Right ventricle myocardium superior (tissue), 1 donor: Measurements from ENCODE around the gene OR10G7. TPM values are rescaled to one million over a fixed set of nuclear protein-coding genes. Genes with fewer than 3 reads are reported as not detected.
A peak's percentile ranks its signal among the peaks of the same experiment; 100 is the strongest.

Experiments
- ATAC-seq: fragments of 200-7000 bp; cut with Tn5 transposase; one replicate; pipeline ENCODE4 v1.9.1; 2020; ENCODE audit warnings: mild to moderate bottlenecking; ENCODE audit not compliant: poor library complexity
- DNase-seq: peaks from one replicate; pipeline ENCODE4 v3.0.0-alpha.2; 2020
- intact Hi-C: fragments of 100-400 bp; cut with DNase I; formaldehyde crosslinking; loops from one replicate; pipeline ENCODE4 v1.11.2; 2022
- long read RNA-seq: library from polyadenylated mRNA; unstranded; transcript quantifications from one replicate; pipeline ENCODE4 v2.0.0, GENCODE V29; 2021
- total RNA-seq: library from RNA; stranded (reverse); fragmentation: NEBNext Ultra II Directional; extraction: Animal tissue kit (Norgen Biotek cat#: 25700); gene quantifications from one replicate; pipeline ENCODE4 v1.2.1, GENCODE V29; 2021
- donor health status: DM: no; HTN: yes; CAD: no; lungs with severe emphysema.

OR10G7 gene
- total RNA-seq: not detected
- long read RNA-seq: 0 reads

GRCh38 chr11:124041254-124041653, at the start of gene OR10G7:
TSS of gene OR10G7 (minus strand) at chr11:124041325. CDS start at chr11:124039001, 2,324 bp downstream.
- no peak for DNase-seq
- ATAC-seq: no peak
- intact Hi-C loops: no loop called here

- DNase-seq (no peak), ATAC-seq (no peak)
- intact Hi-C loops: no loop called here
Measured at GRCh38 chr11:124085997-124086846, 45.1 kb upstream of the OR10G7 start.

- no peak for ATAC-seq
- intact Hi-C loops: no loop called here
- DNase-seq: no peak
Measured at GRCh38 chr11:124085583-124085982, 44.5 kb upstream of the OR10G7 start.

- intact Hi-C loops: no loop called here
- DNase-seq: no peak
- no peak for ATAC-seq
Measured at GRCh38 chr11:124082371-124082770, 41.2 kb upstream of the OR10G7 start.

GRCh38 chr11:124081483-124081882, 40.4 kb upstream of the OR10G7 start:
- DNase-seq (no peak), ATAC-seq (no peak)
- intact Hi-C loops: no loop called here

- DNase-seq: no peak
- ATAC-seq: no peak
- intact Hi-C loops: no loop called here
Measured at GRCh38 chr11:124080327-124081001, 39.3 kb upstream of the OR10G7 start.

GRCh38 chr11:124079631-124080326, 38.7 kb upstream of the OR10G7 start:
- intact Hi-C loops: loop anchor here (10.0 kb wide), 1 partner anchor 505 kb away; no protein-coding TSS in a partner anchor
- ATAC-seq: peak; percentile 34
- no peak for DNase-seq

- intact Hi-C loops: loop anchor here (10.0 kb wide), 1 partner anchor 506 kb away; no protein-coding TSS in a partner anchor
- ATAC-seq: no peak
- DNase-seq: no peak
Measured at GRCh38 chr11:124078591-124078990, 37.5 kb upstream of the OR10G7 start.

GRCh38 chr11:124077266-124077665, 36.1 kb upstream of the OR10G7 start:
- DNase-seq (no peak), ATAC-seq (no peak)
- intact Hi-C loops: loop anchor here (10.0 kb wide), 1 partner anchor 508 kb away; no protein-coding TSS in a partner anchor

- peak; percentile 41 for DNase-seq
- intact Hi-C loops: loop anchor here (10.0 kb wide), 1 partner anchor 509 kb away; no protein-coding TSS in a partner anchor
Measured at GRCh38 chr11:124075841-124076651, 34.9 kb upstream of the OR10G7 start.

GRCh38 chr11:124075492-124075840, 34.3 kb upstream of the OR10G7 start:
- ATAC-seq (peak; percentile 9), DNase-seq (no peak)
- intact Hi-C loops: loop anchor here (10.0 kb wide), 1 partner anchor 509 kb away; no protein-coding TSS in a partner anchor

More at GRCh38 chr11:124075841-124076651, 34.9 kb upstream of the OR10G7 start:
- peak; percentile 51 for ATAC-seq

- no peak for DNase-seq
- intact Hi-C loops: loop anchor here (10.0 kb wide), 1 partner anchor 510 kb away; no protein-coding TSS in a partner anchor
- ATAC-seq: no peak
Measured at GRCh38 chr11:124074554-124074953, 33.4 kb upstream of the OR10G7 start.

- ATAC-seq: no peak
- no peak for DNase-seq
- intact Hi-C loops: loop anchor here (10.0 kb wide), 1 partner anchor 513 kb away; no protein-coding TSS in a partner anchor
Measured at GRCh38 chr11:124072147-124072546, 31.0 kb upstream of the OR10G7 start.

- intact Hi-C loops: loop anchor here (10.0 kb wide), 1 partner anchor 513 kb away; no protein-coding TSS in a partner anchor
- ATAC-seq (no peak), DNase-seq (no peak)
Measured at GRCh38 chr11:124071623-124071948, 30.5 kb upstream of the OR10G7 start.

- DNase-seq: peak; percentile 47
- intact Hi-C loops: loop anchor here (10.0 kb wide), 1 partner anchor 514 kb away; no protein-coding TSS in a partner anchor
- ATAC-seq: peak; percentile 62
Measured at GRCh38 chr11:124070915-124071622, 29.9 kb upstream of the OR10G7 start.

- DNase-seq (peak; percentile 58), ATAC-seq (peak; percentile 65)
Measured at GRCh38 chr11:124069429-124070401, 28.6 kb upstream of the OR10G7 start.

More at GRCh38 chr11:124069429-124070401, 28.6 kb upstream of the OR10G7 start:
- intact Hi-C loops: loop anchor here (10.0 kb wide), 1 partner anchor 515 kb away; no protein-coding TSS in a partner anchor
